ENCODE results near the gene CTNND1. TPM values are rescaled to one million over a fixed set of nuclear protein-coding genes. Genes with fewer than 3 reads are reported as not detected.
A peak's percentile ranks its signal among the peaks of the same experiment; 100 is the strongest.

The CTNND1 gene
- total and polyA plus RNA-seq, 2 experiments from 2014 or later: 39.1 to 136 TPM

DNA sequence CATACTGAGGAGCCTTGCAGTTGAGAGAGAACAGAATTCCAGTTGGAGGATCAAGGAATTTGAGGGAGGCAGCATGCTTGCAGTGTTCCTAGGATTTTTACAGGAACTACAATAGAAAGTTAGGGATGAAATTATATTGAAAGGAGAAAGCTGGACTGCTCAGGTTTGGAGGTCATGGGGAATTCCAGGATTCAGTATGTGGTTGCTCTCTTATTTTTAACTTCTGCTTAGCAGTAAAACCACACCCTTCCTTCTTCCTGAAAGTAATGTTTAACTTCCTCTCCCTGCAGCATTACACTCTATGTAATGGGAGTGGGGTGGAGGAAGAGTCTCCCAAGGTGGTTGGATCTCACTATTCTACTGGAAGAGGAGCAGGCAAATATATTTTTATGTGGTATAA, 31.3 kb downstream of the CTNND1 start:
- Histone ChIP-seq H3K27ac (ENCODE audit: low read depth) (peak overlapping the region; percentile 77), H4K20me1 (replicated peaks; ENCODE audit: insufficient read depth) (peaks cover 16% of the 10 kb centered on the region), H3K9me2 (ENCODE audit: insufficient read depth) (no peaks in the 10 kb centered on the region), H3K4me1 (ENCODE audit: insufficient read depth) (peaks cover 18% of the 10 kb centered on the region), H3K4me2 (no peak overlapping the region), H3K27me3 (ENCODE audit: insufficient read depth) (no peaks in the 10 kb centered on the region), H3K4me3 (no peak overlapping the region), H3K79me2 (replicated peaks; ENCODE audit: insufficient read depth) (peaks cover 85% of the 10 kb centered on the region), H2AFZ (no peak overlapping the region), H3K36me3 (ENCODE audit: insufficient read depth) (peaks cover 27% of the 10 kb centered on the region), H3F3A (replicated peaks; ENCODE audit: low read depth) (peaks cover 8% of the 10 kb centered on the region; the same call in 1 of the 2 replicates)
- Mint-ChIP-seq H3K27me3 (ENCODE audit: insufficient read depth, low read depth, poor library complexity) (peaks cover 3% of the 10 kb centered on the region), H3K9me3 (no peaks in the 10 kb centered on the region), H3K27ac (peak overlapping the region; percentile 24; the same call in 1 of the 2 replicates), H3K4me3 (no peak overlapping the region), H3K36me3 (ENCODE audit: low read depth) (peaks cover 45% of the 10 kb centered on the region), H3K4me1 (peaks cover 23% of the 10 kb centered on the region)
- TF ChIP-seq ZNF114 (CRISPR knock-in tag; IDR thresholded peaks at IDR 0.05) (no peak), ETS1 (IDR thresholded peaks at IDR 0.05) (no peak), ZNF462 (CRISPR knock-in tag; IDR thresholded peaks at IDR 0.05) (no peak), JUNB (IDR thresholded peaks at IDR 0.05; ENCODE audit: unreplicated experiment) (no peak), STAT1 (IDR thresholded peaks at IDR 0.05; ENCODE audit: unreplicated experiment) (no peak), CREB1 (CRISPR knock-in tag; IDR thresholded peaks at IDR 0.05; ENCODE audit: low read depth) (no peak), CTCF (conservative IDR thresholded peaks at IDR 0.05; ENCODE audit: low read depth in 2 of 2) (no peak), NANOG (IDR thresholded peaks at IDR 0.05; ENCODE audit: borderline replicate concordance) (no peak), EZH2 (IDR thresholded peaks at IDR 0.05; ENCODE audit: low read depth, unreplicated experiment) (no peak)
- ATAC-seq (no peak), DNase-seq (ENCODE audit: low spot score) (no peak)

Measured in GM23338 (cell line).